Right ventricle myocardium inferior (tissue), 1 donor: ENCODE data around the gene ARL4D. TPM values are rescaled to one million over a fixed set of nuclear protein-coding genes. Genes with fewer than 3 reads are reported as not detected.
"Not testable (repeated sequence)": the region's sequence is repeated elsewhere in the genome, so short reads cannot be mapped to it uniquely, and the experiment has no call there.

Experiments used
- ATAC-seq: fragments of 200-7000 bp; cut with Tn5 transposase; one replicate; pipeline ENCODE4 v1.9.1; 2020; ENCODE audit warnings: mild to moderate bottlenecking, moderate library complexity
- DNase-seq: peaks from one replicate; pipeline ENCODE4 v3.0.0; 2021; ENCODE audit errors: missing footprints
- intact Hi-C: fragments of 100-400 bp; cut with DNase I; formaldehyde crosslinking; loops from one replicate; pipeline ENCODE4 v1.11.0; 2022
- total RNA-seq: library from RNA; stranded (reverse); fragmentation: NEBNext Ultra II Directional; extraction: Animal tissue kit (Norgen Biotek cat#: 25700); gene quantifications from one replicate; pipeline ENCODE4 v1.2.1, GENCODE V29; 2021
- donor health status: DM: no; HTN: yes; CAD: no; lungs with severe emphysema.

ARL4D gene
- total RNA-seq, 1 donor from 2014 or later: 8.4 TPM

GRCh38 chr17:43366891-43367736 lies 31.7 kb upstream of the ARL4D start:
- intact Hi-C loops: no loop called here
- DNase-seq: no peak
- no peak for ATAC-seq

DNA sequence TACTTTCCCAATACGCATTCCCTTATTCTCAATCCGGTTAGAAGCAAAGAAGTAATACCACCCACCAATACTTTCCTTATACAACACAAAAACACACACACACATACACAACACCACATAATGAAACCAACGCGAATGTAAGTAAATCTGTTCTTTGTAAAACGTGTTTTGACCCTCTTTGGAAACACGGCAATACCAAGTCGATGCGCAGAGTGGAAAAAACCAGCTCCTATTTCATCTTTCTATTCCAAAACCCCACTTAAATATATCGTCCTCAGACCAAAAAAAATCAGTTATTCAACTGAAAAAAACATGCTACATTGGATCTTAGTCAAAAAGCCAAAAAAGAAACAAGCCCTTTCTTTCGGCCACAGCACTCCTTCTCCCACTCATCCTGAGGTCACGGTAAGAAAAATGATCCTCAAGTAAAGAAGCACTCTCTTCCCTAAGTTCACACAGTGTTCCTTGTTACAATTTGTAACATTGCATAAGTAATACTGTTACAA lies 31.0 kb upstream of the ARL4D start:
- no peak for DNase-seq
- intact Hi-C loops: no loop called here
- ATAC-seq: peak; percentile 7

DNA sequence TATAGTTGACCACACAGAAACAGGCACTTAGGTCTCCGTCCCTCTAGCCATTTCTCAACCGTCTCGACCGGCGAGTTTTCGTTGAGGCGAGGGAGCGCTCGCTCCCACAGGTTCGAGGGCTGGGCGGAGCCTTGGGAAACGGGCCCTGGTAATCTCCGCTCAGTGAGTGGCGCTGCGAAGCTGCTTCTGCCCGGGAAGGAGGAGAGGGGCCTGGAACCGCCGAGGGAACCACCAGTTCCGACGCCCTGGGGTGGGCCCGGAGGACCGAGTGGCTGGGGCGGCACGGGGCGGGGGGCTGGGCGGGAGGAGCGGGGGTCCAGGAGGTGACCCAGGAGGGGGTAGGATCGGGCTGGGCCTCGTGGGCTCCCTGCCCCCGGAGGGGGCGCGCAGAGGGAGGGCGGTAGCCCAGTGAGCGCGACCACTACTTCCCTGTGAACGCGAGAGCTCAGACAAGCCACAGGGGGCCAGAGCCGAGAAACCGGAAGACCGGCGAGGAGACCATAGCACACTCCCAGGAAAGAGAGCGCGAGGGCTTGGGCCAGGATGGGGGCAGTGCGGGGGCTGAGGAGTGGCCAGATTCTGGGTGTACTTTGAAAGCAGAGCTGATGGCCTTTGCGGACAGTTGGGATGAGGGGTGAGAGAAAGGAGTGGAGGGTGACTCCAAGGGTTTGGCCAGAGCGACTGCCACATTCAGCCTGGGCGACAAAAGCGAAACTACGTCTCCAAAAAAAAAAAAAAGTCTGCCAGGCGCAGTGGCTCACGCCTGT lies 29.9 kb upstream of the ARL4D start:
- intact Hi-C loops: no loop called here
- ATAC-seq: peak; percentile 87
- DNase-seq: peak; percentile 92

GRCh38 chr17:43369986-43370385 lies 28.8 kb upstream of the ARL4D start:
- intact Hi-C loops: no loop called here
- no peak for DNase-seq
- no peak for ATAC-seq

DNA sequence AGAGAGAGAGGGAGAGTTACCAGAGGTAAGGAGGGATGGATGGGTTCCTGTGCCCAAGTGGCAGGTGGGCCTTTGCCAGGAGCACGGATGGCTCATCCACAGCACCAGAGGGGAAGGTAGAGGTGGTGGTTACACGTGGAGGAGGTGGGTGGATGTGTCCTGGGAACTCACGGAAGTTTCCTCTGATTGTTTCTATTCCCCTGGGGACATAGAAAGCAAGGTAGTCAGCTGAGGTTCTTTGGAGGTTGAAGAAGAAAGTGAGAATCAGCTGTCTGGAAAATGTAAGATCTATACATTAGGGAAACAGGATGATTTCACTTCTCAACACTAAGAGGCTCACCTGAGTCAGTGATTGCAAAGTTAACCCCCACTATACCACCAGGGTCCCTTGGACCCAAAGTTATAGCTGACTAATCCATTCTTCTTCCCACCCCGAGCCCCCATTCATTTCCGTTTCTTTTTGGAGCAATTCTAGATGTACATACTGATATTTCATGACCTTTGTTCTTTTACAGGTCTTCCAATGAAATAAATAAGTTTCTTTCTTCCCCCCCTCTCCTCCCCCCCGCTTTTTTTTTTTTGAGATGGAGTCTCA lies 27.5 kb upstream of the ARL4D start:
- no peak for ATAC-seq
- intact Hi-C loops: no loop called here
- no peak for DNase-seq

DNA sequence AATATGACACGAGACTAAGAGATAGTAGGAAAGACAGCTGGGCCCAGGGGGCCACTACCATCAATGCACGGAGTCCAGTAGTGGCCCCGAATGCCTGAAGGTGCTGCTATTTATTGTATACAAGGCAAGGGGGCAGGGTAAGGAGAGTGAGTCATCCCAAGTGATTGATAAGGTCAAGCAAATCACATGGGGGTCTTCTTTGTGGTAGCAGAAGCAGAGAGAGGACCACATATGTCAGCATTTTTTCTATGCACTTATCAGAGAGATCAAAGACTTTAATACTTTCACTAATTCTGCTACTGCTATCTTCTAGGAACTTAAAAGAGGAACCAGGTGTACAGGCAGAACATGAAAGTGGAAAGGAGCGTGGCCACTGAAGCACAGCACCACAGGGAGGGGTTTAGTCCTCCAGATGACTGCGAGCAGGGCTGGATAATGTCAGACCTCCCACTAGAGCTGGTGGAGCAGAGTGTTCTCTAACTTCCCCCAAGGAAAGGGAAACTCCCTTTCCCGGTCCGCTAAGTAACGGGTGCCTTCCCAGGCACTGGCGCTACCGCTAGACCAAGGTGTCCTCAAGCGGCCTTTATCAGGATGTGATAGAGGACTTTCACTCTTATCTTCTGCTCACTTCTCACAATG lies 26.4 kb upstream of the ARL4D start:
- ATAC-seq (no peak), DNase-seq (no peak)
- intact Hi-C loops: loop anchor here (1.0 kb wide), 1 partner anchor 15 kb away; no protein-coding TSS in a partner anchor

- intact Hi-C loops: no loop called here
- DNase-seq (no peak), ATAC-seq (no peak)
Measured at GRCh38 chr17:43373356-43373755, 25.4 kb upstream of the ARL4D start.

DNA sequence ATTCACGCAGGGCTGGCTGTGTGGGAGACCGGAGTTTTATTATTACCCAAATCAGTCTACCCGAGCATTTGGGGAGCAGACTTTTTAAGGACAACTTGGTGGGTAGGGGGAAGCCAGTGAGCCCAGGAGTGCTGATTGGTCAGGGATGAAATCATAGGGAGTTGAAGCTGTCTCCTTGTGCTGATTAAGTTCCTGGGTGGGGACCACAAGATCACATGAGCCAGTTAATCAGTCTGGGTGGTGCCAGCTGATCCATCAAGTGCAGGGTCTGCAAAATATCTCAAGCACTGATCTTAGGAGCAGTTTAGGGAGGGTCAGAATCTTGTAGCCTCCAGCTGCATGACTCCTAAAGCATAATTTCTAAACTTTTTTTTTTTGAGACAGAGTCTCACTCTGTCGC lies 22.9 kb upstream of the ARL4D start:
- ATAC-seq, DNase-seq, intact Hi-C loops: not testable (repeated sequence)

GRCh38 chr17:43377056-43377810 lies 21.6 kb upstream of the ARL4D start:
- ATAC-seq: no peak
- intact Hi-C loops: no loop called here
- DNase-seq: no peak

- DNase-seq (no peak), ATAC-seq (no peak)
- intact Hi-C loops: no loop called here
Measured at GRCh38 chr17:43378766-43379165, 20.0 kb upstream of the ARL4D start.

- intact Hi-C loops: no loop called here
Measured at GRCh38 chr17:43380307-43380706, 18.5 kb upstream of the ARL4D start.

GRCh38 chr17:43381204-43381603 lies 17.6 kb upstream of the ARL4D start:
- intact Hi-C loops: no loop called here
- no peak for ATAC-seq
- DNase-seq: no peak

More at GRCh38 chr17:43380307-43380706, 18.5 kb upstream of the ARL4D start:
- no peak for ATAC-seq
- DNase-seq: no peak

- DNase-seq: no peak
- intact Hi-C loops: no loop called here
- no peak for ATAC-seq
Measured at GRCh38 chr17:43381621-43382020, 17.2 kb upstream of the ARL4D start.

GRCh38 chr17:43382776-43383175 lies 16.0 kb upstream of the ARL4D start:
- DNase-seq: no peak
- intact Hi-C loops: no loop called here
- no peak for ATAC-seq

GRCh38 chr17:43383372-43383771 lies 15.4 kb upstream of the ARL4D start:
- no peak for DNase-seq
- ATAC-seq: no peak
- intact Hi-C loops: no loop called here

GRCh38 chr17:43383826-43384475 lies 14.8 kb upstream of the ARL4D start:
- ATAC-seq: no peak
- intact Hi-C loops: no loop called here

GRCh38 chr17:43384476-43384862 lies 14.3 kb upstream of the ARL4D start:
- intact Hi-C loops: no loop called here
- ATAC-seq: no peak
- no peak for DNase-seq

More at GRCh38 chr17:43383826-43384475, 14.8 kb upstream of the ARL4D start:
- no peak for DNase-seq
